Esophagus squamous epithelium (tissue), 4 donors: ENCODE measurements around the gene FILIP1.

ENCODE experiments used
- CTCF ChIP-seq, 6 experiments: fragments of 450-650 bp in 4 of 6; fragments of 200-600 bp in 2 of 6; sonication (generic) in 2 of 6; IDR thresholded peaks; one replicate each; pipeline ENCODE4 v1.5.1; 2016 to 2019; ENCODE audit warnings: antibody characterized with exemption in 6 of 6, mild to moderate bottlenecking in 4 of 6, moderate library complexity in 4 of 6
- POLR2A ChIP-seq, 4 donors: fragments of 450-650 bp; IDR thresholded peaks; one replicate each; pipeline ENCODE4 v1.6.1; 2017; ENCODE audit warnings: antibody characterized with exemption in 4 of 4, mild to moderate bottlenecking in 4 of 4, moderate library complexity in 3 of 4

- TF ChIP-seq POLR2A (IDR thresholded peaks at IDR 0.05) (no peak), CTCF (IDR thresholded peaks at IDR 0.05) (no peak)
Observed at GRCh38 chr6:75345413-75345812, 148.2 kb downstream of the FILIP1 start.
